Superior temporal gyrus (tissue), 1 donor: ENCODE measurements around the gene KDM7A.
"Not testable (repeated sequence)": the region's sequence is repeated elsewhere in the genome, so short reads cannot be mapped to it uniquely, and the experiment has no call there.

Source experiments
- DNase-seq: peaks from one replicate; pipeline ENCODE4 v3.0.0-alpha.2; 2016; ENCODE audit errors: extremely low spot score

The KDM7A gene

GRCh38 chr7:140156460-140157080 lies 20.2 kb downstream of the KDM7A start:
- DNase-seq: no peak

DNA sequence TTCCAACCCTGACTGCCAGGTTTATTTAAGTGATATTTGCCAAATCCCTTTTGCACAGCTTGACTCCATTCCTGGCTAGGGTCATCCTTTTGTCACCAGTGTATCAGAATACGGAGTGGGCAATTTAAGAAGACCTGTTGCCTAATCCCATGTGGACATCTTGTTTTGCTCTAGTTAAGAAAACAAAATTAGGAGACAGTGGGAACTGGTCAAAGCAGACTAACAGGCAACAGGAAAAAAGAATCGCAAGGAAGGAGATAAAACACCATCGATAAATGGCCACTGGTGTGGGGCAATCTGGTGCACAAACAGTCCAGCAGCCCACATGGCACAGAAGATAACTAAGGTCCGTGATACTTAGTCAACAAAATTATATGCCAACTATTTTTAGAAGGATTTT lies 21.4 kb downstream of the KDM7A start:
- no peak for DNase-seq

- DNase-seq: no peak
Measured at GRCh38 chr7:140153666-140154161, 23.1 kb downstream of the KDM7A start.

DNA sequence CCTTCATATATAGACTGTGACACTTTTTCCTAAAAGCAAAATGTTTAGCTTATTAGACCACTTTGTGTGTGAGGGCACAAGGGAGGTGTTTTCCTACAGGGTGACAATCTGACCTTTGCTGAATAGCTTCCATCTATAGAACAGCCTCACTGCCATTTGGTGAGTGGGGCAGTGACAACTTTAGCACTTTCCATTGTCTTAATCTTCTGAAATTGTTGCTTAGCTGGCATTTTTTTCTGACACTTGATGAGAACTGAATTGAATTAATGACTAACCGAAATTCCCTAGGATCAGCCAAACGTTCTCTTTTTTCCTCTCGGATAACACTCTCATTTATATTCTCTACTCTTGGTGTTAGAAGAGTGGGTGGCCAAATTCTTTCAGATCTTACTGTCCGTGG lies 30.2 kb downstream of the KDM7A start:
- DNase-seq: no peak

- DNase-seq: no peak
Measured at GRCh38 chr7:140145709-140146108, 31.1 kb downstream of the KDM7A start.

- no peak for DNase-seq
Measured at GRCh38 chr7:140144821-140145220, 32.0 kb downstream of the KDM7A start.

GRCh38 chr7:140143997-140144396 lies 32.8 kb downstream of the KDM7A start:
- no peak for DNase-seq

GRCh38 chr7:140142031-140142430 lies 34.8 kb downstream of the KDM7A start:
- DNase-seq: no peak

DNA sequence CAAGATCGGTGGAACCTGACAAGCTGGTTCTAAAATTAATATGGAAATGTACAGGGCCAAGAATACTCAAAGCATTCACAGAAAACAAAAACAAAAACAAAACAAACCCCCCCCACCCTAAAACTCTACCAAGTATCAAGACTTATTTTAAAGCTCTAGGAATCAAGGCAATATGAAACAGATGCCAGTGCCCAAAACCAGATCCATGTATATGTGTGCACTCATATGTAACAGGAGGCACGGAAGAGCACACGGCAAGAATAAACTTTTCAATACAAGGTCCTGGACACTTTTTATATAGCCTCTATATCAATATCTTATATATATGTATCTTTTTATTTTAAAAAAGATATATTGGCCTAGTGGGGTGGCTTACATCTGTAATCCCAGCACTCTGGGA lies 35.5 kb downstream of the KDM7A start:
- no peak for DNase-seq

- no peak for DNase-seq
Measured at GRCh38 chr7:140137078-140137477, 39.7 kb downstream of the KDM7A start.

DNA sequence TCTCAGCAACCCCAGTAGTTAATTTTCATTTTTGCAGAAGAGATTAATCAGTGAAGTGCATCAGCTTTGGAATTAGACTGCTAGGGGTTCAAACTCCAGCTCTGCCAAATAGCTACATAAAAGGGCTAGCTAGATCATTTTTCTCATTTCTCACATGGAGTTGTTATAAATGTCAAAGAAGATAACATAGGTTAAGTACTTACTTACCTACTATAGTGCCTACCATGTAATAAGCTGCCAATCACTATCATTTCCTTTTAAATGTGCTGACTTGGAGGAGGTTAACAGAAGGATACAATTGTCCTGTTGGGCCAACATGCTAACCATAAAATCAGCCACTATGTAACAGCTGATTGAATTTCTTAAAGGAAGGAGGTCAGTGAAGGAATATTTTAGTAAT lies 40.7 kb downstream of the KDM7A start:
- no peak for DNase-seq

DNA sequence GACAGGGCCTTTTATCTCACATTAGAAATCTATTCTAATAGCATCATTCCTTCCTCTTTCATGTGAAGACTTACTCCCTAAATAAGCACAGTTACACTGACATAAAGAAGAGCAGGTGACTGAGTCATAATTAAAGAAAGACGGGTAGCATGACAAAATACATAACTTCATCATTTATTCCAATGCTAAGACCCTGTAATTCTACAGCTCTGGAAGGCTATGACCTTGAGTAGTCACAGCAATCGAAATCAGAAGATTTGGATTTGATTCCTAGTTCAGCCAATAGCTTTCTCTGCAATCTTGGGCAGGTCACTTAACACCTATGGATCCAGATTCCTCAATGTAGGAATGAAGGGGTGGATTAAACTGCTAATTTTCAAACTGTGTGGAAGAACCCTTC lies 42.7 kb downstream of the KDM7A start:
- DNase-seq: no peak

- no peak for DNase-seq
Measured at GRCh38 chr7:140127360-140128127, 49.2 kb downstream of the KDM7A start.

GRCh38 chr7:140126435-140127034 lies 50.2 kb downstream of the KDM7A start:
- DNase-seq: no peak

- no peak for DNase-seq
Measured at GRCh38 chr7:140122965-140123364, 53.8 kb downstream of the KDM7A start.

- peak; percentile 29 for DNase-seq
Measured at GRCh38 chr7:140121326-140121725, 55.5 kb downstream of the KDM7A start.

GRCh38 chr7:140114817-140115216 lies 62.0 kb downstream of the KDM7A start:
- DNase-seq: not testable (repeated sequence)

GRCh38 chr7:140108777-140109176 lies 68.0 kb downstream of the KDM7A start:
- DNase-seq: not testable (repeated sequence)

DNA sequence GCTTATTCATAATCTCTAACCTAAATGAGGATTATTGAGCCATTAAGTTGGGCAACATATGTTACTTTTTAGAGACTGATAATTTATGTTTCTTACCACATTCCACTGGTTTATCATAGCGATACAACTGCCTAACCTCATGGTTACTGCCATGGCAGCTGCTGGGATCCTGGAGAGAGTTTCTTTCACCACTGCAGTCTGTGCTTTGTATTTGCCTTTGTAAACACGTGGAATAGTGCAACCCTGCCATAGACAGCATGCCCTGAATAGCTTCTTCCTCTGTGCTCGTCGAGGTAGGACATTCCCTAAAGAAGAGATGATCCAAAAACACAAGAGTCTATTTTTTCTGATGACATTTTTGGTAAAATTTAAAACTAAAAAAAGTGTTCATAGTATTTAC lies 80.3 kb downstream of the KDM7A start:
- DNase-seq: no peak

GRCh38 chr7:140093375-140093774 lies 83.4 kb downstream of the KDM7A start:
- DNase-seq: no peak

GRCh38 chr7:140085447-140085846 lies 91.3 kb downstream of the KDM7A start:
- DNase-seq: no peak

- no peak for DNase-seq
Measured at GRCh38 chr7:140084972-140085371, 91.8 kb downstream of the KDM7A start.

- DNase-seq: no peak
Measured at GRCh38 chr7:140084142-140084655, 92.6 kb downstream of the KDM7A start.
